GM21825 (cell line): ENCODE measurements around the gene PTPN13.

Experiments
- ATAC-seq: cut with Tn5 transposase; IDR thresholded peaks from one replicate; pipeline ENCODE4 v1.9.1; 2021; ENCODE audit warnings: mild to moderate bottlenecking, moderate library complexity; ENCODE audit not compliant: unreplicated experiment

Gene PTPN13

DNA sequence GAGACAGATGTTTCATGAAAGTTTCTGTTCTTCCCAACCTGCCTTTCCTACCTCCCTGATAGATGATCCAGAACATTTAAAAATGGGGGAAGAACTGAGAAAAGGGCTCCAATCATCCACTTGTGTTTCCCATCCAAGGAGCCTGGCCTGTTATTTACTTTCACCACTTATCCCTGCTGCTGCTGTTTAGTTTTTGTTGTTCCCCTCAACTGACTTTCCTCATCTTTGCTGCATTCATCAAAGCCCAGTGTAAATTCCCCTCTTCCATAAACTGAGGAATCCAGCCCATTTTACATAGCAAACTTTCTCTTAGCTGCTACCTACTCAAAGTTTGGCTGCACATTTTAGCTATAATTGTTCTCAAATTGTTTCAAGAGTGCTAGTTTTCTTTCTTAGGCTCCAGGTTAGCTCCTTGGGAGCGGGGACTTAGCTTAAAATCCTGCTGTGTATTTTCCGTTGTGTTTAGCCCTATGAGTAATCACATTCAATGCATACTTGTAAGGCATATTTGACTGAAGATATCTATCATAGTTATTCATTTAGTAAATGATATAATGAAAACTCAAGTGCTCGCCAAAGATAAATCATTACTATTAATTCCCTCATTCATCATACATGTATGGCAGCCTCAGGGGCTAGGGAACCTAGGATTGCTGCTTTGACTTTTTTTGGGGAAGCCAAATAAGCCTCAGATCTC is 1.4 kb upstream of the PTPN13 start:
- no peak for ATAC-seq

DNA sequence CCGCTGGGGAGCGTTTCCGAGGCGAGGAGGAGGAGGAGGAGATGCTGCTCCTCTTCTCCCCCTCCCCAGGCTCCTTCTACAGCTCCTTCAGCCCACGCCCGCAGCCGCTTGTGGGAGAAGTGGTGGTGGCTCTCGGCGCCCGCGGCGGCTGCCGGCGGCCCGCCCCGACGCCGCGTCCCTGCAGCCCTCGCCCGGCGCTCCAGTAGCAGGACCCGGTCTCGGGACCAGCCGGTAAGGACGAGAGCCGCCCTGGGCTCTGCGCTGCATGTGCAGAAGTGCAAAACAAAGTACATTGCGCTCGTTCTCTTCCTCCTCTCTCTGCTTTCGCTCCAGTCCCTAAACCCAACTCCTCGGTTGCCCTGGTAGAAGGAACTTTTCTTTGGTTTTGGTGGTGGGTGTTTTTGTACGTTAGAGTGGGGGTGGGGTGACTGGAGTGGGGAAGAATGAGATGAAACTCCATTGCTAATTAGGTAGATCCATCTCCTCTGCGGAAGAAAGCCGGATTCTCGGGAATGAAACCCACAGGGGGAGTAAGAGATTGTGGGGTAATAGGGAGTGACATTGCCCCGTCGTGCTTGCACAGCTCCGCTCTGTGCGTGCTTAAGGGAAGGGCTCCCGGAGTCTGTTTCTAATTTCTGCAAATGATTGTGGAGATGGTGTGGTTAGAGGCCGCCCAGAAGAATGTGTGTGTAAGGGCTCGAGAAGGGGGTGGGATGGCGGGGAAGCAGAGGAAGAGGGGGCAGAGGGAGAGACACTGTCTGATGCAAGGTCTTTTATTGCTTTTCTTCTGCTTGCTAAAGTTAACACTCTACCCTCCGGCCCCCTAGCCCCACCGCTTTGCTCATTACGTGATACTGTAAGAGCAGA is 677 bp downstream of the PTPN13 start:
- ATAC-seq = peak; percentile 10

DNA sequence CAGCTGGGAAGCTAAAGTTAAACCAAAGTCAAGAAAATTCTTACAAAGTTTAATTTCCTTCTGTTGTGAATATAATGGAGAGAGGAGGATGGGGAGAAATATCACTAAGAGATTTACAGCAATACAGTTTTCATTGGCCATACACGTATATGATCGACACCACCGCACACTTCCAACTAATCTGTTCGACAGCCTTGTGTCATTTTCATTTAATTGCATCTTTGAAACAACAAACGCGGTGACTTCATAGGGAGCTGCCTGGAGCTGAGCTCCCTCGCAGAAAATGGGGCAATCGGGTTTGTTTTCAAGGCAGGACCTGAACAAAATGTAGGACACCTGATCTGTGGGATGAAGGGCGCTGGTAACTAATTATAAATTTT is 1.3 kb downstream of the PTPN13 start:
- ATAC-seq = no peak

DNA sequence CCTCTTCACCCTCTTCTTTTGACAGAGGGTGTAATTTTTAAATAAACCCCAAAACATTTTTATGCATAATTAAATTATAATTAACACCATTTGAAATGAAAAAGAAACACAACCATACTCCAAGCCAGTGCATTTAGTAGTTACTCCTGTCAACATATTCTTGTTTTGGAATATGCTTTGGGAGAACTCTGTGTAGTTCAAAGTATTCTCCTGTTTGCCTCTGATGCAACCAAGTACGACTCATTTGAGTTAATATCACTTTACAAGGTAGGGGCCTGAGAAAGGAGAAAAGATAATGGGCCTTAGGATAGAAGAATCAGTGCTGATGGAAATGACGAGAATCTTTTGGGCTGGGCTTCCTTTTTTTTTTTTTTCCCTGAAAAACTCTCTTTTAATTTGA is 2.7 kb downstream of the PTPN13 start:
- no peak for ATAC-seq

DNA sequence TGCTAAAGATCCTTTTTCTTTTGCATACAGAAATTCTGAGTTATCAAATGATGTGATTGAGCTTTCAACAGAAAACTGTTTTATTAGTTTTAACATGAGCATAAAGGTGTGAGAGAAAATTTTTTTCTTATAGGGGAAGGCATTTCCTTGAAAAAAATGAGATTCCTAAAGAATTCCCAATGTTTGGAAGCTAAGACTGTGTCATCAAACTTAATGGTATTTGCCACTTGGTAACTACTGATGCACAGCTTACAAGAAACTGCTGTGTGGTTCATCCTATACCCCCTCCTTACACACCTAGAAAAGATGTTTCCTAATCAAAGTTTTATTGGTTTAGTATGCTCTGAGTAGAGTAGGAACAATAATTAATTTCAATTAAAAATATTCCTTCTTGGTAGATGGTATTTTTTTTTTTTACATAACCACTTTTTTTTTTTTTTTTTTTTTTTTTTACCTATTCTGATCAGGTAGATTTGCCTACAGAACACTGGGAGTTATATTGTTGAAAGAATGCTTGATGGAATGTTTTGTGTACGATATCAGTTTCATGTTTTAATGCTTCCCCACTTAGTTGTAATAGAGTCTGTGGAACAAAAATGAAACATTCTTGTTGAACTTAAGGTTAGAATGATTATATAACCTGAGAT is 6.0 kb downstream of the PTPN13 start:
- no peak for ATAC-seq

DNA sequence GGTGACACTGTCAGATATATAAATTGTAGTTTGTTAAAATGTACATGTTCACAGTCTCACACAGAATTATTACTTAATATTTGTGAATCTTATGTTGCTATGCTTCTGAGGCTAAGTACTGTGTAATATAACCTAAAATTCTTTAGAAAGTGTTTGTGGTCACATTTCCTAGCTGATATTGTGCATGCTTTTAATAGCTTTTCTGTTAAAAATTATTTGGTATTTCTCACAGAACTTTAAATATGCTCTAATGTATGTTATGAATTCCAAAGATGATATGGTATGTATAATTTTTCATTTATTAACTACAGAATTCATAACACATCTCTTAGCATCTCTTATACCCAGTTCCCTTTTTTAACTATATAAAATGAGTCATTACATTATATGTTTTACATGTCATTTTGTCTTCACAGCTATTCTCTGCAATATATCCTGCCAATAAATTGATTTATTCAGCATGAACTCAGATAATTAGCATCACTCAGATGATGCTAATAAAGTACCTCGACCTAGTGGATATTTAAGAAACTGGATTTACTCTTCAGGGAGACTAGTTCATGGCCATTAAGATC is 9.3 kb downstream of the PTPN13 start:
- no peak for ATAC-seq

DNA sequence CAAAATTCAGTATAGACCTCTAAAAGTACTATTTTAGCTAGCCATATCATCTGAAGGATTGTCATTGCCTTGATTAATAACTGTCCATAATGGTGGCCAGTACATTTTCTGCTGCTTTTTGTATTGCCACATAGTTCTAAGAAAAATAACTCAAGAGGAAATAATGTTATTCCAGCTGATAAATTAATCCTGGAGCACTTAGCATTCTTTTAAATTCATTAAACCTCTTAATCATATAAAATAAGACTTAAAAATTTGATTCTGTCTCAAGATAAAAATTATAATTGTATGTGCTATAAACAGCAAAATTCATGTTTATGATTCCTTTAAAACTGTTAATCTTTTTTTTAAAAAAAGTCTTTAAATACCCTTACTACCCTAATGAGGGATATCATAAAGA is 12.7 kb downstream of the PTPN13 start:
- ATAC-seq = no peak

DNA sequence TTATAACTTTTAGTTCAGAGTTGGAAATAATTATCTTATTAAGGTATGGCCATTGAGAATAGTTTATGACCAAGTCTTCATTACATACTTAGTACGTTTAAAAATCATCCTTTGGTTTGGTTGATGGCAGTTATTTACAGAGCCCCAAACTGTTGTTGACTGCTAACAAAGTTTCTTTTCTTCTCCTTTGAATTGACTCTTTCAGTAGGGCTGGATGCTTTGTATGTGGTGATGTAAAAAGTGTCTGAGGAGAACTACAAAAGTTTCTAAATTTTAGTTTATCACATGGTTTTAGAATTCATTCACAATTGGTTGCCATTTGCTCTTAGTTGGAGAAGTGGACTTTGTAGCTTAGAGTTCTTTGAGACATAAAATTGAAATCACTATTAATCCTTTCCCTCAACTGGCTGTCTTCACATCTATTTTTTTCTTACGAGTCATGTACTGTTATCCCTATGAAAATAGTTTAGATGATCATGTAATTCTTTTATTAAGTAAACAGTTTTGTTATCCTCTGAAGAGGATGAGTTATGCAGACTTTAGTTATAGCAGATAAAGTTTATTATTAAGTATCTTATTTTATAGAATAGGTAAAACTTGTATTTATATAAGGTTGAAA is 14.8 kb downstream of the PTPN13 start:
- ATAC-seq = no peak

DNA sequence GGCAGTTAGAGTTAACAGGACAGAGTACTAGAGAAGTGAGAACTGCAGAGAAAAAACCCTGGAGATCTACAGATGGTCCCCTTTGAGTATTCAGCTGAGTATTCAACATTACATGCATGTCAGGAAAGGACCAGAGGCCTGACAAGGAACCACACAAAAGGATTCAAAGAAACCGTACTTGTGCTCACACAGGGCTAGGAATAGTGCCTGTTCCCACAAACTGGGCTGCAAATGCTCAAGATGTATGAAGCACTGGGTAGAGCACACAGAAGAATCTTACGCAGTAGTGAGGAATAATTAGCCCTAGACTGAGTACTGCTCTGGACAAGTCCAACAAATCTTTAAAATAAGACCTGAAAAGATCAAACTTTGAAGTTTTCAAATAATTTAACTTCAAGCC is 17.6 kb downstream of the PTPN13 start:
- ATAC-seq = no peak

DNA sequence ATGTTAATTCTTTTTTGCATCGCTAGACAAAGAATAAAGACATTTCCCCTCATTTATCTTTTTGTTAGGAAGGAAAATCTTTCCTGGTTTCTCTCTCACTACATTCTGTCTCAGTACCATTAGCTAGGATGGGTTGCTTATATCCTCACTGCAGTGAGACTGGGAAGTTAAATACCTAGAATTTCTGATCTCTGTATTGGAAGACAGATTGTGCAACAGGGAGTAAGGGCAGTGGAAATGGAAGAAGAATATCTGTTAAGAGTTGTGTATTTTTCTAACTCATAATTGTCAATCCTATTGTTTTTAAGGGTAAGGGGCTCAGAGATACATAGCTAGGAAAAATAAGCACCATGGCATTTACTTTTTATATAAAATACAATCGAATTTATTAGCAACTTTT is 19.6 kb downstream of the PTPN13 start:
- ATAC-seq = no peak

DNA sequence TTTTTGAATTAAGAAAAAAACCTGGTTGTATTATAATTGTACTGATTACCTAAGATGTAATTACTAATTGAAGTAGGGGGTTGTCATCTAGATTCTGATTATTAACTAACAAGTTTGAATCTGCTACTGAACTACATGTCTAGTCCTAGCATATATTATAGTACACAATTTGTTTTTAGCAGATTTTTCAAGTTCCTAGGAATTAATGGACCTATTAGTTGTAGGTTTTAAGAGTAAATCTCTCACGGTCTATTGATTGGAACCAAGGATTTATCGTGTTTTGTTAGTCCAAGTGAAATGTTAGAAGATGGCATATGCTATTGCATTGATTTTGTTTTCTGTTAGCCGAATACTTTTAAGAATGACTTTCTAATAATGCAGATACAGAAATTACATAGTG is 20.8 kb downstream of the PTPN13 start:
- ATAC-seq = no peak

DNA sequence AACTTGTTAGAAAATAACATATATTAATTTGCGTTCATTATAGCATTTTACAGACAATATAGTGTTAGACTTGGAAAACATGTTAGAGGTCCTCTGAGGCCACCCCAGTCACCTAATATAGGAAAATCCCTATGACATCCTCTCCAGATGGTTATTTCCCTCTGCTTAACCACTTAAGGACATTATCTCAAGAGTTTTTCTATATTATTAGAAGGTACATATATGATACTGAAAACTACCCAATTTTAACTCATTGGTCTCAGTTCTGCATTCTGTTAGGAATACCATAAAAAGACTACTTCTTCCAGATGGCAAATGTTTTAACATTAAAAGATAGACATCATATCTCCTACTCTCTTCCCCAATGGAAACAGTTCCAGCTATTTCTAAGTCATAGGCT is 21.4 kb downstream of the PTPN13 start:
- no peak for ATAC-seq

DNA sequence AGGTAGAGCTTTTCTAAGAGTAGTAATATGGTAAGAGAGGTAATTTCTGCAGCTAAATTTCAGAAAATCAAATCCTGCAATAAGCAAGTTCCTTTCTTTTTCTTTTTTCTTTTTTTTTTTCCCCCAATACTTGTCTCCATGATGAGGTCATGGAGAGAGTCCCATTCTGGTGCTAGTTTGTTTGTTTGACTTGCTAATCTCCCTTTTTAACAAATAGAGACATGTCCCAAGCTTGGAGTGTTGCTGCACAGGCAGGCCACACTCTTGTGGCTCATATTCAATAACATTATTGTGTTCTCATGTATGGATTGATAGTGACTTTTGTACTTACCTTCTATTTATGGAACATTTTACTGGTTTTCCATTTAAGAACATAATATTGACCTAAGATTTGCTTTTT is 25.5 kb downstream of the PTPN13 start:
- ATAC-seq = no peak

DNA sequence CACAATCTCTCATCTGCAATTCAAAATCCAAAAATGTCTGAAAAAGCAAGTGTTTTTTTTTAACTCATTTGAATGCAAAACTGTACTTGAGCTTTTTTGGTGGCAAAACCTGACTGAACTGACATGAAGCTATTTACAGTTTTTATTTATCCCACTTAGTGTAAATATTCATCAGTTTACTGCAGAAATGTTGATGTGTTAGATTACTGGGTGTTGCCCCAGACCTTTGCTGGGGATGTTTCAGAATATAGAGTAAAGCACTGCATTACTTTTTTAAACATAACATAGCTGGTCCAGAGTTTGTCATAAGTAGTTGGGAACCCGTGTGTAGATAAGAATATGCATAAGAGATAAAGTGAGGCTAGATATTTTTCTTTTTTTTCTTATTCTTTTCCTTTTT is 27.3 kb downstream of the PTPN13 start:
- no peak for ATAC-seq

DNA sequence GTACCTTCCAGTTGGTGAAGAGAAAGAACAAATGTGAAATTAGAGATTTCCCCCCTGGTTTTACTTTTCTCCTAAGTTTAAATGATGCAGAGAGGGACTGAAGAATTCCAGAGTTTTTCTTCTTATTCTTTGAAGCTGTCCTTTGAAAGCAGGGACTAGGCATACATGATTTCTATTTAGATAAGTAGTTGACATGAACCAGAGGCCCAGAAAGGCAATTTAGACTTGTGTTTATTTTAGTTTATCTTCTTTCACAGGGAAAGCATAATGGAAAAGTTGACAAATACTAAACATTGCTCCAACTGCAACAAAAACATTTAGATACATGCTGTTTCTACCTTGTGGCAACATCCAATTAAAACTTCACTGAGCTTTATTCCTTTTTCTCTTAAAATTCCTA is 32.0 kb downstream of the PTPN13 start:
- no peak for ATAC-seq

DNA sequence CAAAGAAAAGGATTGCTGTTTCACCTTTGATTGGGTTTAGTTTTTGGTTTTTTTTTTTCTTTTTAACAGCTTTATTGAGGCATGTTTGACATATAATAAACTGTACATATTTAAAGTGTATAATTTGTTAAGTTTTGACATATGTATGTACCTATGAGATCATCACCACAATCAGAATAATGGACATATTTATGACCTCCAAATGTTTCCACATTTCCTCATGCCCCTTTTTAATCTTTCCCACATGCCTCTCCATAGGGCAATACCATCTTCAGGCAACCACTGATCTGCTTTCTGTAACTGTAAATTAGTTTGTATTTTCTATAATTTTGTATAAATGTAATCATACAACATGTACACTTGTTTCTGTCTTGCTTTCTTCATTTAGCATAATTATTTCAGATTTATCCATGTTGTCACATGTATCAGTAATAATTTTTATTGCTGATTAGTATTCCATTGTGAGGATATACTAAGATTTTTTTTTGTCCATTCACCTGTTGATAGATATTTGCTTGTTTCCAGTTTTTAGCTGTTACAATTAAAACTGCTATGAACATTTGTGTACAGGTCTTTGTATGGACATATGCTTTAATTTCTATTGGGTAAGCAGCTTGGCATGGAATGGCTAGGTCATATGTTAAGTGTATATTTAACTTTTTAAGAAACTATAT is 33.5 kb downstream of the PTPN13 start:
- no peak for ATAC-seq

DNA sequence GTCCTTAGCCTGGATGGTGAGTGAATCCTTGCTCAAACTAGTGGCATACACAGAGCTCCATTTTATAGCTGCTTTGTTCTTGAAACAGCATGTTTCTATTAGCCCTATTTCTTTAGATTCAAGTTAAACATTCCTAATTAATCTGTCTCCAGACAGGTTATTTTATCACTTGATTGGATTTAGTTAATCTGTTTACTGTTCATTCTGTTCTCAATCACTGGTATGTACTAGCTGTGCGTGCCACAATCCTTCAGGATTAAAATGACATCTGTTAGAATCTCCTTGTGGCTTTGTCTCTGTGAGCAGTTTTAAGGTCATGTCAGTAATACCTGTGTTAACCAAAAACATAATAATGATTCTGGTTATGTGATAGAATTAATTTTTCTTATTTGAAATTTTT is 36.5 kb downstream of the PTPN13 start:
- ATAC-seq = no peak

DNA sequence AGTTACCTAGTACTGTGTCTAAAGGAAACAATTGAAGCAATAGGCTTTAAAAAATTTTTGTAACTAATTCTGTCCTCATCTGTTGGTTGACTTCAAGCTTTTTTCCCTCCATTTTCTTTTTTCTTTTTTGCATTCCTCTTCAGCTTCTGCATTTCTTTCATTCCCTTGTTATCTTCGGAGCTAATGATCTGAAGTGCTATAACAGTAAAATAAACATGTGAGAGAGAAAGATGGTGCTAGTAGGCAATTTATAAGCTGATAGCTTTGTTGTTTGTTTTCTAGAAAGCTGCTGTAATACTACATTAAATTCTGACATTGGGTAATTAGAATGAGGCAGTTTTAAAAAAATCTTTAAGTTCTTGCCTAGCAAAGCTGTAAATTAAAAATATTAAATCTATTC is 37.1 kb downstream of the PTPN13 start:
- no peak for ATAC-seq

DNA sequence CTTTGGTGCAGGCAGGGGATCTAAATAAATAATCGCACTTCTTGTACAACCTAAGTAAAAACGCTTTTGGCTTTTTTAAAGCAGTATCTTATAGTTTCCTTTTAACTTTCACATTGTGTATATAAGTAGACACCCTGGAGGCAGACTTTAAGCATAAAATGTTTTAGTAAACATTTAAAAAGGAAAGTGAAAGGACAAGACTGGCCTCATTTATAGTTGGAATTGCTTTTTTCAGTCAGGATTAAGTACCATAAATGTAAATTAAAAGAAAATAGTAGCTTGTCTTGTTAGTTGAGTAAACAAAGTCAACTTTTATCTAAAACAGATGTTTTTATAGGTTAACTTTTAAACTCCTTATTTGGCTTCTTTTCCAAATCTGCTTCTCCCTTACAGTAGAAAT is 39.7 kb downstream of the PTPN13 start:
- ATAC-seq = no peak

DNA sequence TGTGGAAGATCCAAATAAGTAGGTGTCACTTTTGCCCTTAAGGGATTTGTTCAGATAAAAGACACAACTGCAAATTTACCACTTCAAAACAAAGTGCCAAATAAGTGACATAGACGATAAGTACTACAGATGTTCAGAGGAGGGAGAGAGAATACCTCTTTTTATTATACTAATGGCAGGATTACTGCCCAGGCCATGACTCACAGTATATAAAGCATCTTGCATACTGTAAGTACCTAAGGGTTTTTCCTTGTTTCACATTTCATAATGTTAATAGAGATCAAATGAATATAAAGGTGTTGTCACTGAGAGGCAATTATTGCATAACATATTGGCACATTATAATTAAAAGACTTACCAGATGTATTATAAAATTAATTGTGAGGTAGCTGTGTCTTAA is 46.4 kb downstream of the PTPN13 start:
- ATAC-seq = no peak
